ENCODE measurements around the gene ZNF423.

Gene ZNF423

GRCh38 chr16:49825041-49825440 lies 30.9 kb downstream of the ZNF423 start:
- no peaks in the 10 kb centered on the region for H3K79me2 ChIP-seq
- no peaks in the 10 kb centered on the region for H3K27me3 ChIP-seq (ENCODE audit: control insufficient read depth, insufficient read depth, low read length)
- no peak overlapping the region for H2AFZ ChIP-seq
- no peaks in the 10 kb centered on the region for H3K9me3 ChIP-seq (ENCODE audit: control insufficient read depth, low read length)
- no peak for TF ChIP-seq CTCF (IDR thresholded peaks at IDR 0.05)
- no peak overlapping the region for H3K9ac ChIP-seq
- no peak overlapping the region for H3K27ac ChIP-seq
- H3K4me3 ChIP-seq (ENCODE audit: low read depth, low read length) = no peak overlapping the region
- H3K4me1 ChIP-seq = no peaks in the 10 kb centered on the region
- no peaks in the 10 kb centered on the region for H3K36me3 ChIP-seq (ENCODE audit: control insufficient read depth, insufficient read depth, low read length)
- no peak overlapping the region for H3K4me2 ChIP-seq (ENCODE audit: low read length)

- no peaks in the 10 kb centered on the region for H3K4me1 ChIP-seq
- no peak overlapping the region for H2AFZ ChIP-seq
Measured at GRCh38 chr16:49824593-49824992, 31.3 kb downstream of the ZNF423 start.

GRCh38 chr16:49822649-49823370 lies 33.1 kb downstream of the ZNF423 start:
- Histone ChIP-seq H3K4me1 (no peaks in the 10 kb centered on the region), H3K36me3 (ENCODE audit: control insufficient read depth, insufficient read depth, low read length) (no peaks in the 10 kb centered on the region), H2AFZ (no peak overlapping the region), H3K9me3 (ENCODE audit: control insufficient read depth, low read length) (no peaks in the 10 kb centered on the region), H3K27me3 (ENCODE audit: control insufficient read depth, insufficient read depth, low read length) (no peaks in the 10 kb centered on the region), H3K9ac (no peak overlapping the region), H3K4me3 (ENCODE audit: low read depth, low read length) (no peak overlapping the region), H3K79me2 (no peaks in the 10 kb centered on the region), H3K27ac (no peak overlapping the region), H3K4me2 (ENCODE audit: low read length) (no peak overlapping the region)
- TF ChIP-seq CTCF (IDR thresholded peaks at IDR 0.05) = no peak

More at GRCh38 chr16:49824593-49824992, 31.3 kb downstream of the ZNF423 start:
- H3K4me2 ChIP-seq (ENCODE audit: low read length) = no peak overlapping the region
- no peak overlapping the region for H3K4me3 ChIP-seq (ENCODE audit: low read depth, low read length)
- no peak overlapping the region for H3K9ac ChIP-seq
- H3K36me3 ChIP-seq (ENCODE audit: control insufficient read depth, insufficient read depth, low read length) = no peaks in the 10 kb centered on the region
- no peak overlapping the region for H3K27ac ChIP-seq
- no peaks in the 10 kb centered on the region for H3K9me3 ChIP-seq (ENCODE audit: control insufficient read depth, low read length)
- no peaks in the 10 kb centered on the region for H3K79me2 ChIP-seq
- TF ChIP-seq CTCF (IDR thresholded peaks at IDR 0.05) = no peak
- no peaks in the 10 kb centered on the region for H3K27me3 ChIP-seq (ENCODE audit: control insufficient read depth, insufficient read depth, low read length)

GRCh38 chr16:49821614-49822282 lies 34.2 kb downstream of the ZNF423 start:
- Histone ChIP-seq H3K9me3 (ENCODE audit: control insufficient read depth, low read length) (no peaks in the 10 kb centered on the region), H3K4me3 (ENCODE audit: low read depth, low read length) (no peak overlapping the region), H3K4me1 (no peaks in the 10 kb centered on the region), H3K27ac (no peak overlapping the region), H3K4me2 (ENCODE audit: low read length) (no peak overlapping the region), H3K79me2 (no peaks in the 10 kb centered on the region), H2AFZ (no peak overlapping the region), H3K9ac (no peak overlapping the region), H3K36me3 (ENCODE audit: control insufficient read depth, insufficient read depth, low read length) (no peaks in the 10 kb centered on the region), H3K27me3 (ENCODE audit: control insufficient read depth, insufficient read depth, low read length) (no peaks in the 10 kb centered on the region)
- no peak for TF ChIP-seq CTCF (IDR thresholded peaks at IDR 0.05)
